Lower lobe of right lung (tissue), 2 donors: ENCODE data around the gene PDE4D. TPM values are rescaled to one million over a fixed set of nuclear protein-coding genes. Genes with fewer than 3 reads are reported as not detected.

Experiments
- ATAC-seq, 2 donors: fragments of 200-7000 bp; cut with Tn5 transposase; one replicate each; pipeline ENCODE4 v1.9.1; 2020 to 2022; ENCODE audit warnings: mild to moderate bottlenecking in 2 of 2, moderate library complexity in 2 of 2
- DNase-seq: peaks from one replicate; pipeline ENCODE4 v3.0.0-alpha.2; 2020
- H3K27ac ChIP-seq: fragments of 200-600 bp; one replicate; pipeline ENCODE4 v1.8.0; 2022
- H3K27me3 ChIP-seq: fragments of 200-600 bp; one replicate; pipeline ENCODE4 v1.8.0; 2022; ENCODE audit warnings: low read depth
- H3K36me3 ChIP-seq: fragments of 200-600 bp; one replicate; pipeline ENCODE4 v1.8.0; 2022; ENCODE audit warnings: mild to moderate bottlenecking
- H3K4me1 ChIP-seq: fragments of 200-600 bp; one replicate; pipeline ENCODE4 v1.8.0; 2022
- H3K4me3 ChIP-seq: fragments of 200-600 bp; one replicate; pipeline ENCODE4 v1.8.0; 2022; ENCODE audit warnings: mild to moderate bottlenecking
- H3K9me3 ChIP-seq: fragments of 200-600 bp; one replicate; pipeline ENCODE4 v1.8.0; 2022
- intact Hi-C: fragments of 100-400 bp; cut with DNase I; formaldehyde crosslinking; loops from one replicate; pipeline ENCODE4 v1.11.0; 2022
- total RNA-seq: library from RNA; stranded (reverse); fragmentation: NEBNext Ultra II Directional; extraction: Animal tissue kit (Norgen Biotek cat#: 25700); gene quantifications from one replicate; pipeline ENCODE4 v1.2.1, GENCODE V29; 2021
- TF ChIP-seq, protein P1 (sequence below): fragments of 200-600 bp; IDR thresholded peaks from one replicate; pipeline ENCODE4 v1.8.0; 2022; ENCODE audit warnings: antibody characterized with exemption, mild to moderate bottlenecking
- donor health status: DM: no; HTN: yes; CAD: no; lungs with severe emphysema.

Gene PDE4D
- total RNA-seq, 1 donor from 2014 or later, result 71.3 TPM

DNA sequence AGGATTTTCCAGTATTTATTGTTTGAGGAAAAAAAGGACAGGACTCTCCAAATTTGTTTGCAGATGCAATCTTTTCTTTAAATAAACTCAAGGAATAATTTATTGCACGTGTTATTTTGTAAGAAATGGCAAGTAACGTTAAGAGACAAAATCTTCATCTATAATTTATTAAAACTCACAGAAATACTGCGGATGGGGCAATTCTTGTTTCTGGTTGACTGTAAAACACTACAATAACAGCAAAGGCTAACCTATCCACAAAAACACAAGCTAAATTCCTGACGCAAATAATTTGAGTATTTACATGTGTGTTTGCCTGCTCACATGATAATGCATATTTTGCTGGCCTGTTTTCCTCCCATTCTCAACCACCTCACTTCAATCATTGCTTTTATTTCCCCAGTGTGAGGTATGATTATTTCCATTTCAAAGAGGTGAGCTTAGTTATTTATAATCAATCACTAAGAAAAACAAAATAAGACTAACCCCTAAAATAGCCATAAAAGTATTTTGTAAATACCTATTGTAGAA lies 619.4 kb downstream of the PDE4D start:
- H3K36me3 ChIP-seq, result no peaks in the 10 kb centered on the region
- no peaks in the 10 kb centered on the region for H3K9me3 ChIP-seq
- no peak overlapping the region for H3K27ac ChIP-seq
- intact Hi-C loops, result no loop called here
- H3K4me1 ChIP-seq, result peaks cover 15% of the 10 kb centered on the region
- H3K27me3 ChIP-seq, result no peaks in the 10 kb centered on the region
- DNase-seq (no peak), ATAC-seq (no peak)
- H3K4me3 ChIP-seq, result peak overlapping the region; percentile 55
- TF ChIP-seq, protein P1, sequence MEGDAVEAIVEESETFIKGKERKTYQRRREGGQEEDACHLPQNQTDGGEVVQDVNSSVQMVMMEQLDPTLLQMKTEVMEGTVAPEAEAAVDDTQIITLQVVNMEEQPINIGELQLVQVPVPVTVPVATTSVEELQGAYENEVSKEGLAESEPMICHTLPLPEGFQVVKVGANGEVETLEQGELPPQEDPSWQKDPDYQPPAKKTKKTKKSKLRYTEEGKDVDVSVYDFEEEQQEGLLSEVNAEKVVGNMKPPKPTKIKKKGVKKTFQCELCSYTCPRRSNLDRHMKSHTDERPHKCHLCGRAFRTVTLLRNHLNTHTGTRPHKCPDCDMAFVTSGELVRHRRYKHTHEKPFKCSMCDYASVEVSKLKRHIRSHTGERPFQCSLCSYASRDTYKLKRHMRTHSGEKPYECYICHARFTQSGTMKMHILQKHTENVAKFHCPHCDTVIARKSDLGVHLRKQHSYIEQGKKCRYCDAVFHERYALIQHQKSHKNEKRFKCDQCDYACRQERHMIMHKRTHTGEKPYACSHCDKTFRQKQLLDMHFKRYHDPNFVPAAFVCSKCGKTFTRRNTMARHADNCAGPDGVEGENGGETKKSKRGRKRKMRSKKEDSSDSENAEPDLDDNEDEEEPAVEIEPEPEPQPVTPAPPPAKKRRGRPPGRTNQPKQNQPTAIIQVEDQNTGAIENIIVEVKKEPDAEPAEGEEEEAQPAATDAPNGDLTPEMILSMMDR, result no peak

DNA sequence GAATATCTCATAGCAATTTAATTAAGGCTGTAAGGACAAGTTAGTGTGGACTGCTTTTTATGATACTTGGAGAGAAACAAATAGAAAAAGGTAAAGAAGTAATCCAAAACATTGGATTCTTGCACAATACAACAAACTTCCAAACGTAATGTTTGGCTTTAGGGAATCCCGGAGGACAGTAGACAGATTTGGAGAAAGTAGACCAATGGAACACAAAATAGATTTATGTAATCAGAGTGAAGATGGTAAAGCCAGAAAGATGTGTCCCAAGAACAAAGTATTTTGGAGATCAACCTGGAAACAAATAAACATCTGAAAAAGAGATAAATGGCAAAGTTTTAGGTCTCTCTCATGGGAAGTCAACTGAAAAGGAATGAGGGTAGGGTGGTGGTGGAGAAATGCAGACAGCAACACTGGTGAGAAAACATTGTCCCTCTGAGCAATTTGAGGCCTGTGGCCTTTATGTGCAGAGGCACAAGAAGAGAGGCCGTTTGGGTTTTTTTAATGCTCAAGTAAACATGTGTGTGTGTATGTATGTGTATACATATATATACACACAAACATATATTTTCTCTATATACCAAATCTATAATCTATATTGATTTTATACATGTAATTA lies 620.6 kb downstream of the PDE4D start:
- Histone ChIP-seq H3K27me3 (no peaks in the 10 kb centered on the region), H3K9me3 (no peaks in the 10 kb centered on the region), H3K4me3 (peak overlapping the region; percentile 25), H3K4me1 (peaks cover 15% of the 10 kb centered on the region), H3K27ac (no peak overlapping the region), H3K36me3 (no peaks in the 10 kb centered on the region)
- DNase-seq, result no peak
- TF ChIP-seq, protein P1, result no peak
- intact Hi-C loops, result no loop called here
- no peak for ATAC-seq

DNA sequence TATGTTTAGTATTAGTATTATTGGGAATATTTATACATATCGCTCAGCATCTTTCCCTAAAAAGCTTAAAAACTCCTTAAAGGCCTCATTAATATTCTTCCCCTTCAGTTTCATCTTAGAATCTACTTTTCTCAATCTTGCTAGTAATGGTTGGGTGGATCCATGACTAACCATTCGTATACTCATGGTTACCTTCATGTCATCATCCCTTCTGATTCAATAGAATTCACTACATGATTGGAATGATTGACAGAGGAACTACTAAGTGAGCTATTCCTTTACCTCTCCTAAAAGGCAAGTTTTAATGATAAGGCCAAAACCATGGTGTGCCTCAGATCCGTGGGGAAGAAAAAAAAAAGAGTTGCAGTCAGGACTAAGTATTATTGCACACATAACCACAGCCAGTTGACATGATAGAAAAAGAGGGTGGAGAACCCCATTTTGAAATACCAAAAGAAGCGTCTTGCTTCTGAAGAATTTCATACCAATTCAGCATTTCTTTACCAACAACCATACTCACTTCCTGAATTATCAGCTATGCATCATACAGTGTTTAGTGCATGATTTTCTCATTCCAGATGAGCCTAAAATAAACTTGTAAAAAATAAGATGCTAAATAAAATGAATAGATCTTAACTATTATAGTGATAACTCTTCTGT lies 624.6 kb downstream of the PDE4D start:
- intact Hi-C loops, result no loop called here
- Histone ChIP-seq H3K4me1 (peaks cover 5% of the 10 kb centered on the region), H3K27me3 (no peaks in the 10 kb centered on the region), H3K4me3 (no peak overlapping the region), H3K36me3 (no peaks in the 10 kb centered on the region), H3K27ac (no peak overlapping the region), H3K9me3 (no peaks in the 10 kb centered on the region)
- ATAC-seq, result no peak
- TF ChIP-seq, protein P1, result no peak
- no peak for DNase-seq

DNA sequence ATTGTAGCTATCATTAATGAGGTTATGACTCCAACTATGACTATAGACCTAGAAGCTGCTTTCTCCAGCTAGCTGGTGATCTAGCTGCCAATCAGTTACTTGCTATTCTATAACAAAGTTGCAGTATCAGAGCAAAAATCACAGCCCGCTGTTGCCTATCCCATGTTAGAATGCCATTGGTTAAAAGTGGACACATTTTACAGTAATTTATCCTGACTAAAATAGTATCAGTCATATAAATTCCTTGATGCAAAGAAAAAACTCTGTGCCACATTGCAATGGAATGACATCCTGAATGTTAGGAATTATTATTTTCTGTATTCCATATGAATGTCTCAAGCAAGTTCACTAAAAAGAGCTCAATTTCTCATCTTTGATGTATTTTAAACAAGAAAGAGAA lies 626.5 kb downstream of the PDE4D start:
- no peak for ATAC-seq
- DNase-seq, result no peak
- no peaks in the 10 kb centered on the region for H3K9me3 ChIP-seq
- TF ChIP-seq, protein P1, result no peak
- H3K4me1 ChIP-seq, result no peaks in the 10 kb centered on the region
- intact Hi-C loops, result no loop called here
- H3K4me3 ChIP-seq, result no peak overlapping the region
- H3K36me3 ChIP-seq, result no peaks in the 10 kb centered on the region
- no peaks in the 10 kb centered on the region for H3K27me3 ChIP-seq
- no peak overlapping the region for H3K27ac ChIP-seq

DNA sequence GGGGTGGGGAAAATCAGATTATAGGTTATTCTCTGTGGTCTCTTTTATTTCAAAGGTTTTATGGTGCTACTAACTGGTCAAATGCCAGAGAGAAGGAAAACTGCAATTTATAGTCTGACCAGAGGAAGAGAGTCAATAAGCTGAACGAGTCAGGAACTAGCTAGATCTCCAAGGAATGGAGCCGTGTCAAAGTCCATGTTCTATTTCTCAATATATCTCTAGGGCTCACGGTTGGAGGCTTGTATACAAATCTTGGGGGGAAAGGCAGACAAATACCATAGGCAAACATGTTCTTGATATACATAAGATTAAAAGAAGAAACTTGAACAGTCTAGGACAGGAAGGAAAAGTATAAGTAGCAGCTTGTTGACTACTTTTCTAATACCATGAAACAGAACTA lies 627.1 kb downstream of the PDE4D start:
- ATAC-seq (no peak), DNase-seq (no peak)
- Histone ChIP-seq H3K9me3 (no peaks in the 10 kb centered on the region), H3K4me1 (no peaks in the 10 kb centered on the region), H3K27ac (no peak overlapping the region), H3K36me3 (no peaks in the 10 kb centered on the region), H3K27me3 (no peaks in the 10 kb centered on the region), H3K4me3 (no peak overlapping the region)
- intact Hi-C loops, result no loop called here
- TF ChIP-seq, protein P1, result no peak
